ENCODE data around the gene UBE2B. TPM values are rescaled to one million over a fixed set of nuclear protein-coding genes. Genes with fewer than 3 reads are reported as not detected.
"Not testable (repeated sequence)": the region's sequence is repeated elsewhere in the genome, so short reads cannot be mapped to it uniquely, and the experiment has no call there.

The UBE2B gene
- total RNA-seq, 4 donors from 2014 or later: 51.1 to 126 (median 71.6) TPM

GRCh38 chr5:134418958-134419357 lies 47.6 kb downstream of the UBE2B start:
- H3K27me3 ChIP-seq: no peaks in the 10 kb centered on the region
- no peak overlapping the region for H3K27ac ChIP-seq
- no peak for TF ChIP-seq POLR2AphosphoS5 (IDR thresholded peaks at IDR 0.05)
- no peak for TF ChIP-seq CTCF (IDR thresholded peaks at IDR 0.05)
- TF ChIP-seq EP300 (IDR thresholded peaks at IDR 0.05; ENCODE audit: low read depth): no peak
- no peak for TF ChIP-seq POLR2A (IDR thresholded peaks at IDR 0.05)
- WGBS, 2 donors (ENCODE audit: low coverage in 1 of 2): 94 to 98% methylated on average over 3 of the region's 3 CpGs
- no peak for DNase-seq
- no peak overlapping the region for H3K4me3 ChIP-seq
- in situ Hi-C loops (cut with MboI; ENCODE audit: low pct_ligation_motif_present in 1 of 4, low pct_unique_long_range_greater_than_20kb in 1 of 4, low sequenced_read_pairs in 3 of 4): loop anchor here in 3 of 4 donors (10.0 to 25.0 kb wide), 3 partner anchors 93 to 168 kb away; partner anchors contain the start of gene JADE2 (in 1 of the 3)
- H3K9me3 ChIP-seq: peaks cover 0 to 4% of the 10 kb centered on the region in 2 donors
- peaks cover 0 to 35% (median 16%) of the 10 kb centered on the region in 4 donors for H3K4me1 ChIP-seq
- H3K36me3 ChIP-seq: no peaks in the 10 kb centered on the region
- intact Hi-C loops (cut with DNase I; ENCODE audit: low total_unique reads): no loop called here

GRCh38 chr5:134420343-134420742 lies 49.0 kb downstream of the UBE2B start:
- no peak for TF ChIP-seq CTCF (IDR thresholded peaks at IDR 0.05)
- TF ChIP-seq EP300 (IDR thresholded peaks at IDR 0.05; ENCODE audit: low read depth): no peak
- TF ChIP-seq POLR2AphosphoS5 (IDR thresholded peaks at IDR 0.05): no peak
- no peak for TF ChIP-seq POLR2A (IDR thresholded peaks at IDR 0.05)
- intact Hi-C loops (cut with DNase I; ENCODE audit: low total_unique reads): no loop called here
- Histone ChIP-seq H3K4me3 (no peak overlapping the region), H3K9me3 (peaks cover 0 to 4% of the 10 kb centered on the region in 2 donors), H3K4me1 (peaks cover 0 to 30% (median 13%) of the 10 kb centered on the region in 4 donors), H3K27ac (no peak overlapping the region), H3K36me3 (no peaks in the 10 kb centered on the region), H3K27me3 (no peaks in the 10 kb centered on the region)
- in situ Hi-C loops (cut with MboI; ENCODE audit: low pct_ligation_motif_present in 1 of 4, low pct_unique_long_range_greater_than_20kb in 1 of 4, low sequenced_read_pairs in 3 of 4): loop anchor here in 3 of 4 donors (25.0 kb wide), 2 partner anchors 92 to 167 kb away; no protein-coding TSS in a partner anchor
- 80 to 97% methylated on average over 1 to 2 of the region's 2 CpGs for WGBS, 2 donors (ENCODE audit: low coverage in 1 of 2)
- DNase-seq: no peak

- intact Hi-C loops (cut with DNase I; ENCODE audit: low total_unique reads): not testable (repeated sequence)
- in situ Hi-C loops (cut with MboI; ENCODE audit: low pct_ligation_motif_present in 1 of 4, low pct_unique_long_range_greater_than_20kb in 1 of 4, low sequenced_read_pairs in 3 of 4): loop anchor here in 3 of 4 donors (25.0 kb wide), 2 partner anchors 91 to 166 kb away; no protein-coding TSS in a partner anchor
Observed at GRCh38 chr5:134421038-134421437, 49.7 kb downstream of the UBE2B start.

GRCh38 chr5:134422791-134423365 lies 51.5 kb downstream of the UBE2B start:
- TF ChIP-seq EP300 (IDR thresholded peaks at IDR 0.05; ENCODE audit: low read depth) (no peak), POLR2A (IDR thresholded peaks at IDR 0.05) (no peak)
- no peak overlapping the region for H3K27ac ChIP-seq
- WGBS, 2 donors (ENCODE audit: low coverage in 1 of 2): 90 to 97% methylated on average over 4 to 7 of the region's 7 CpGs
- H3K27me3 ChIP-seq: no peaks in the 10 kb centered on the region
- H3K4me1 ChIP-seq: peaks cover 0 to 4% (median 2%) of the 10 kb centered on the region in 4 donors
- DNase-seq: no peak
- intact Hi-C loops (cut with DNase I; ENCODE audit: low total_unique reads) (no loop called here), in situ Hi-C loops (cut with MboI; ENCODE audit: low pct_ligation_motif_present in 1 of 4, low pct_unique_long_range_greater_than_20kb in 1 of 4, low sequenced_read_pairs in 3 of 4) (loop anchor here in 3 of 4 donors (25.0 kb wide), 2 partner anchors 89 to 164 kb away; no protein-coding TSS in a partner anchor)
- H3K36me3 ChIP-seq: no peaks in the 10 kb centered on the region
- H3K4me3 ChIP-seq: no peak overlapping the region
- peaks cover 0 to 4% of the 10 kb centered on the region in 2 donors for H3K9me3 ChIP-seq

More at GRCh38 chr5:134421038-134421437, 49.7 kb downstream of the UBE2B start:
- not testable (repeated sequence) for H3K27me3 ChIP-seq, H3K9me3 ChIP-seq, H3K4me3 ChIP-seq, DNase-seq, H3K27ac ChIP-seq, H3K36me3 ChIP-seq
- 87 to 98% methylated on average over 4 of the region's 4 CpGs for WGBS, 2 donors (ENCODE audit: low coverage in 1 of 2)
- H3K4me1 ChIP-seq: peaks cover 0 to 23% (median 10%) of the 10 kb centered on the region in 4 donors

- WGBS, 2 donors (ENCODE audit: low coverage in 1 of 2): 50 to 73% methylated on average over 1 to 2 of the region's 2 CpGs
- H3K27ac ChIP-seq: no peak overlapping the region
- in situ Hi-C loops (cut with MboI; ENCODE audit: low pct_ligation_motif_present in 1 of 4, low pct_unique_long_range_greater_than_20kb in 1 of 4, low sequenced_read_pairs in 3 of 4): loop anchor here in 3 of 4 donors (25.0 kb wide), 2 partner anchors 89 to 164 kb away; no protein-coding TSS in a partner anchor
- peaks cover 0 to 4% of the 10 kb centered on the region in 2 donors for H3K9me3 ChIP-seq
- H3K4me3 ChIP-seq: no peak overlapping the region
- H3K4me1 ChIP-seq: no peaks in the 10 kb centered on the region
- no peaks in the 10 kb centered on the region for H3K36me3 ChIP-seq
- no peaks in the 10 kb centered on the region for H3K27me3 ChIP-seq
- intact Hi-C loops (cut with DNase I; ENCODE audit: low total_unique reads): no loop called here
- TF ChIP-seq POLR2AphosphoS5 (IDR thresholded peaks at IDR 0.05): no peak
- TF ChIP-seq CTCF (IDR thresholded peaks at IDR 0.05): no peak
- no peak for TF ChIP-seq POLR2A (IDR thresholded peaks at IDR 0.05)
- no peak for TF ChIP-seq EP300 (IDR thresholded peaks at IDR 0.05; ENCODE audit: low read depth)
- DNase-seq: no peak
Observed at GRCh38 chr5:134423376-134423775, 52.0 kb downstream of the UBE2B start.
